ENCODE measurements around the gene ASB1.

- TF ChIP-seq CSRNP3 (CRISPR knock-in tag; IDR thresholded peaks at IDR 0.05) (no peak), POU6F1 (CRISPR knock-in tag; IDR thresholded peaks at IDR 0.05; ENCODE audit: borderline replicate concordance, low read depth) (no peak), GLIS3 (CRISPR knock-in tag; IDR thresholded peaks at IDR 0.05) (no peak), CSDC2 (CRISPR knock-in tag; IDR thresholded peaks at IDR 0.05) (no peak), ZNF565 (CRISPR knock-in tag; conservative IDR thresholded peaks at IDR 0.05; ENCODE audit: low read depth) (no peak), ESRRG (CRISPR knock-in tag; IDR thresholded peaks at IDR 0.05) (no peak), ZNF70 (CRISPR knock-in tag; IDR thresholded peaks at IDR 0.05) (no peak), PATZ1 (CRISPR knock-in tag; IDR thresholded peaks at IDR 0.05; ENCODE audit: borderline replicate concordance) (no peak), ZFP30 (CRISPR knock-in tag; IDR thresholded peaks at IDR 0.05) (no peak), OSR1 (CRISPR knock-in tag; IDR thresholded peaks at IDR 0.05) (no peak), TOX (CRISPR knock-in tag; IDR thresholded peaks at IDR 0.05; ENCODE audit: borderline replicate concordance) (no peak), SNAI2 (CRISPR knock-in tag; IDR thresholded peaks at IDR 0.05) (no peak)
These were observed 10.8 kb upstream of the ASB1 start for GRCh38 chr2:238415893-238416292.
